ENCODE measurements around the gene ZFYVE9. TPM values are rescaled to one million over a fixed set of nuclear protein-coding genes. Genes with fewer than 3 reads are reported as not detected.

The ZFYVE9 gene
- polyA plus RNA-seq, 1 experiment = 20.7 TPM

- H3K9me3 ChIP-seq (ENCODE audit: control insufficient read depth, insufficient read depth, low read length) = no peaks in the 10 kb centered on the region
- POLR2A ChIA-PET = no interaction called here
- H3K27me3 ChIP-seq (ENCODE audit: control insufficient read depth, insufficient read depth, low read length) = no peaks in the 10 kb centered on the region
- no peak overlapping the region for H3K27ac ChIP-seq (ENCODE audit: low read depth, low read length)
- DNase-seq (ENCODE audit: low read depth, low spot score) = no peak
- CTCF ChIA-PET = interaction anchor here (0.9 kb wide), 1 partner anchor 12 kb away, joined by 3 read pairs; the partner anchor contains the start of gene PRPF38A
- TF ChIP-seq CTCF (IDR thresholded peaks at IDR 0.05; ENCODE audit: low read depth, low read length) = no peak
- H3K4me3 ChIP-seq (ENCODE audit: low read depth, low read length) = no peak overlapping the region
These were observed 251.3 kb downstream of the ZFYVE9 start for GRCh38 chr1:52393174-52393573.

Other genes with a start within 250 kb of the ZFYVE9 start
- gene RAB3B, start 151.4 kb upstream of the ZFYVE9 start, polyA plus RNA-seq (2011; rRNA removed) = 28.4 and 28.6 TPM in 2 replicates
- gene KTI12, start 108.3 kb upstream of the ZFYVE9 start, polyA plus RNA-seq (2011; rRNA removed) = 9.8 and 10.5 TPM in 2 replicates
- gene TXNDC12, start 86.9 kb upstream of the ZFYVE9 start, polyA plus RNA-seq (2011; rRNA removed) = 39.8 and 55.8 TPM in 2 replicates
- 59.7 and 86.6 TPM in 2 replicates for gene BTF3L4, start 85.8 kb upstream of the ZFYVE9 start, polyA plus RNA-seq (2011; rRNA removed)
- gene CC2D1B, start 224.1 kb downstream of the ZFYVE9 start, polyA plus RNA-seq (2011; rRNA removed) = 9.7 and 11.7 TPM in 2 replicates

Data from AG04450 (cell line).